C4-2B (cell line): ENCODE data around the gene ZNF516.

Source experiments
- CTCF ChIP-seq: fragments of 450-650 bp; conservative IDR thresholded peaks from 2 replicates; pipeline ENCODE4 v1.5.1; 2017; ENCODE audit warnings: mild to moderate bottlenecking
- ZFX ChIP-seq: fragments of 450-650 bp; IDR thresholded peaks from 2 replicates; pipeline ENCODE4 v1.6.1; 2017

DNA sequence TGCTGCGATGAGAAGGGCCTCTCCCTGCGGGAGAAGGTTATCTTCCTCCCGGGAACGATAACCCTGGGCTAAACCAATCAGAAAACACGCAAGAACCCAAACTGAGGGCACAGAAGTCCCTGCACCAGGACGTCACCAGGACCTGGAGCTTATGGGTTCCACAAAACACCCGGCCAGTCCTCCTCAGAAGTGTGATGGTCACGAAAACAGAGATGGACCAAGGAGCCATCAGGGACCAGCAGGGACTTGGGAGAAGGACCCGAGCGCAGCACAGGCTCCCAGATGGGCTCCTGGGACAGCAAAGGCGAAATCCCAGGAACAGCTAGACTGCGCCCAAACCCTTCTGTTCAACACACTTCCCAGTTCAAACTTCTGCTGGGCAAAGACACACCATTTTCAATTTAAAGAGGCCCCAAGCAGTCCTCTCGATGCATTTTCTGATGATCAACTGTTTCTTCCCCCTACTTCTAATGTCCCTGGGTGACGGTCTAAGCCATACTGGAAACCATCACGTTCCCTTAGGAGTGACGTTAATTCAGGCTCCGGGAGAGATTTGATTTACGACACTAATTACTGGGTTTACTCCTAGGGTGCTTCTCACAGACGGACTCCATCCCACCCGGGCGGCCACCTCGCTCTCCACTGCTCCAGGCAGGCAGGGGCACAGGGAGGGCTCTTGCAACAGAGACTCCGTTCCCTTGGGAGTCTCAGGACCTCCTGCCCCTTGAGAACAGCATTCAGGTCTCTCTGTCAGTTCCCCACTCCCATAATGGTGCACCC lies 29.2 kb downstream of the ZNF516 start:
- TF ChIP-seq CTCF (no peak), ZFX (no peak)
